OCI-LY7 (cell line): Measurements from ENCODE around the gene RAPGEF4.

ENCODE experiments used
- CTCF ChIP-seq: fragments of 200-600 bp; sonication (generic); conservative IDR thresholded peaks from 2 replicates; pipeline ENCODE4 v1.5.1; 2014; ENCODE audit warnings: mild to moderate bottlenecking, antibody characterized with exemption, low read length, moderate library complexity, mixed read lengths
- EZH2phosphoT487 ChIP-seq: fragments of 200-600 bp; sonication (generic); IDR thresholded peaks from 2 replicates; pipeline ENCODE4 v1.6.1; 2018; ENCODE audit warnings: low read depth, borderline replicate concordance, mild to moderate bottlenecking, mixed run types, antibody characterized with exemption, low read length, moderate library complexity, mixed read lengths

GRCh38 chr2:173090276-173090877, 354.7 kb downstream of the RAPGEF4 start:
- TF ChIP-seq CTCF (no peak), EZH2phosphoT487 (no peak)
